CD4-positive, alpha-beta T cell treated with Interleukin-4 for 4 hours (primary cell): Measurements from ENCODE around the gene MRO.

ENCODE experiments used
- DNase-seq: peaks from one replicate; pipeline ENCODE4 v3.0.0-alpha.2; 2020

Gene MRO

GRCh38 chr18:50832754-50833153 is 12.9 kb upstream of the MRO start:
- DNase-seq = no peak

- no peak for DNase-seq
Measured at GRCh38 chr18:50830544-50830943, 10.7 kb upstream of the MRO start.

GRCh38 chr18:50829644-50830043 is 9.8 kb upstream of the MRO start:
- no peak for DNase-seq

- no peak for DNase-seq
Measured at GRCh38 chr18:50826027-50826426, 6.2 kb upstream of the MRO start.

- DNase-seq = no peak
Measured at GRCh38 chr18:50825621-50826020, 5.8 kb upstream of the MRO start.

GRCh38 chr18:50822756-50823155 is 2.9 kb upstream of the MRO start:
- no peak for DNase-seq

GRCh38 chr18:50820901-50821520 is 1.2 kb upstream of the MRO start:
- no peak for DNase-seq

- no peak for DNase-seq
Measured at GRCh38 chr18:50819027-50819727, 639 bp downstream of the MRO start.

- no peak for DNase-seq
Measured at GRCh38 chr18:50816419-50817166, 3.2 kb downstream of the MRO start.

- no peak for DNase-seq
Measured at GRCh38 chr18:50814395-50814794, 5.4 kb downstream of the MRO start.

- DNase-seq = no peak
Measured at GRCh38 chr18:50813353-50813752, 6.5 kb downstream of the MRO start.

- DNase-seq = no peak
Measured at GRCh38 chr18:50812834-50813233, 7.0 kb downstream of the MRO start.

- DNase-seq = no peak
Measured at GRCh38 chr18:50807176-50807575, 12.6 kb downstream of the MRO start.

GRCh38 chr18:50806208-50806616 is 13.6 kb downstream of the MRO start:
- DNase-seq = peak; percentile 1

- DNase-seq = no peak
Measured at GRCh38 chr18:50805732-50806131, 14.1 kb downstream of the MRO start.

GRCh38 chr18:50803592-50803991 is 16.2 kb downstream of the MRO start:
- DNase-seq = no peak

GRCh38 chr18:50802141-50802540 is 17.7 kb downstream of the MRO start:
- DNase-seq = no peak

GRCh38 chr18:50797142-50797541 is 22.7 kb downstream of the MRO start:
- no peak for DNase-seq

- DNase-seq = no peak
Measured at GRCh38 chr18:50796495-50796894, 23.3 kb downstream of the MRO start.

GRCh38 chr18:50793641-50794565 is 25.9 kb downstream of the MRO start:
- DNase-seq = no peak

GRCh38 chr18:50792885-50793284 is 26.9 kb downstream of the MRO start:
- DNase-seq = no peak

- DNase-seq = no peak
Measured at GRCh38 chr18:50791599-50792438, 28.0 kb downstream of the MRO start.
